SK-N-SH (cell line): ENCODE results near the gene RPH3AL.

Experiments used
- CTCF ChIP-seq: fragments of 200-600 bp; sonication (generic); IDR thresholded peaks from 2 replicates; pipeline ENCODE4 v1.6.1; 2017; ENCODE audit warnings: antibody characterized with exemption, mild to moderate bottlenecking, moderate library complexity
- GABPA ChIP-seq: IDR thresholded peaks from 2 replicates; pipeline ENCODE4 v1.4.0; 2012; ENCODE audit warnings: low read depth, mild to moderate bottlenecking

- TF ChIP-seq CTCF (no peak), GABPA (no peak)
Observed at GRCh38 chr17:222172-222571, 130.4 kb downstream of the RPH3AL start.
